GM13976 (cell line): ENCODE results near the gene HARS2.
"Not testable (repeated sequence)": the region's sequence is repeated elsewhere in the genome, so short reads cannot be mapped to it uniquely, and the experiment has no call there.

Source experiments
- DNase-seq: peaks from one replicate; pipeline ENCODE4 v3.0.0; 2012; ENCODE audit warnings: low spot score
- CTCF ChIP-seq: IDR thresholded peaks from 2 replicates; pipeline ENCODE4 v1.5.1; 2012; ENCODE audit warnings: borderline replicate concordance, mild to moderate bottlenecking; ENCODE audit not compliant: insufficient read depth; ENCODE audit errors: extremely low read depth, missing control alignments, control extremely low read depth
- in situ Hi-C: fragments of 300-500 bp; cut with MboI; formaldehyde crosslinking; loops from one replicate; pipeline ENCODE4 v1.12.0; 2022; ENCODE audit warnings: low sequenced_read_pairs, mixed read lengths, inconsistent platforms; ENCODE audit not compliant: unreplicated experiment

HARS2 gene

GRCh38 chr5:140664359-140665119 is 26.7 kb upstream of the HARS2 start, which contains the start of gene WDR55:
Gene WDR55 (plus strand): TSS chr5:140664904. CDS start chr5:140664913, 9 bp downstream.
- DNase-seq, result peak; percentile 95
- TF ChIP-seq CTCF, result no peak
- in situ Hi-C loops, result no loop called here

GRCh38 chr5:140671035-140671434 is 20.2 kb upstream of the HARS2 start:
- in situ Hi-C loops, DNase-seq: not testable (repeated sequence)

GRCh38 chr5:140671472-140672125 is 19.7 kb upstream of the HARS2 start:
- in situ Hi-C loops, result no loop called here
- TF ChIP-seq CTCF, result no peak
- DNase-seq, result no peak

GRCh38 chr5:140672455-140673186 is 18.6 kb upstream of the HARS2 start:
- in situ Hi-C loops, result no loop called here
- TF ChIP-seq CTCF, result no peak
- no peak for DNase-seq

GRCh38 chr5:140673187-140673976 is 17.9 kb upstream of the HARS2 start, which contains the start of gene DND1:
Gene DND1 (minus strand): TSS chr5:140673576. CDS start chr5:140673542, 34 bp downstream.
- no peak for DNase-seq
- in situ Hi-C loops, result no loop called here
- TF ChIP-seq CTCF, result no peak

GRCh38 chr5:140674211-140674610 is 17.0 kb upstream of the HARS2 start:
- in situ Hi-C loops, result no loop called here
- TF ChIP-seq CTCF, result no peak
- DNase-seq, result no peak

GRCh38 chr5:140674629-140675028 is 16.6 kb upstream of the HARS2 start:
- in situ Hi-C loops, result no loop called here
- TF ChIP-seq CTCF, result no peak
- DNase-seq, result no peak
